ENCODE measurements around the gene MREG.

Gene MREG

DNA sequence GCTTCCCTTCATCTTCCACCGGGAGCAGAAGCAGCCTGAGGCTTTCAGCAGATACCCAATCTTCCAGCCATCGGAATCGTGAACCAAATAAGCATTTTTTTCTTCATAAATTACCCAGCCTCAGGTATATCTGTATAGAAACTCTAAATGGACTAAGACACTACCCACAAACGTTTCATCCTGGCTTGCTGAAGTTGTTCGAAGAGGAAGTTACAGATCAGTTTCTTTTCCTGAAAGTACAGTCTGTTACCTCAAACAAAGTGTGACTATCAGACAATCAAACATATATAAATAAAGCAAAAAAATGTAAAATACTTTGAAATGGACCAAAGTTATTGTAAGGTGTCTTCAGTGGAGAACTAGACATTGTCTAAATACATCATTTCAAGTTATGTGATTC, 97.9 kb downstream of the MREG start:
- DNase-seq: no peak

DNA sequence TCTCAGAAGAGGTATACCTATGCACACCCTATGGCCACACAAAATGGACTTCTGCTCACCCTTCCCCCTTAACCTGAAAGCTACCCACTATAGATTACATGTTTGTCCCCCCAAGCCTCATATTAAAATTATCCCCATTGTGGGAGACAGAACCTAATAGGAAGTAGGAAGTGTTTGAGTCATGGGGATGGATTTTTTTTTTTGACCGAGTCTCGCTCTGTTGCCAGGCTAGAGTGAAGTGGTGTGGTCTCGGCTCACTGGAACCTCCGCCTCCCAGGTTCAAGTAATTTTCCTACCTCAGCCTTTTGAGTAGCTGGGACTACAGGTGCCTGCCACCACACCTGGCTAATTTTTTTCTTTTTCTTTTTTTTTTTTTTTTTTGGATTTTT, 98.6 kb downstream of the MREG start:
- no peak for DNase-seq

GRCh38 chr2:215914054-215914776, 99.1 kb downstream of the MREG start:
- no peak for DNase-seq

DNA sequence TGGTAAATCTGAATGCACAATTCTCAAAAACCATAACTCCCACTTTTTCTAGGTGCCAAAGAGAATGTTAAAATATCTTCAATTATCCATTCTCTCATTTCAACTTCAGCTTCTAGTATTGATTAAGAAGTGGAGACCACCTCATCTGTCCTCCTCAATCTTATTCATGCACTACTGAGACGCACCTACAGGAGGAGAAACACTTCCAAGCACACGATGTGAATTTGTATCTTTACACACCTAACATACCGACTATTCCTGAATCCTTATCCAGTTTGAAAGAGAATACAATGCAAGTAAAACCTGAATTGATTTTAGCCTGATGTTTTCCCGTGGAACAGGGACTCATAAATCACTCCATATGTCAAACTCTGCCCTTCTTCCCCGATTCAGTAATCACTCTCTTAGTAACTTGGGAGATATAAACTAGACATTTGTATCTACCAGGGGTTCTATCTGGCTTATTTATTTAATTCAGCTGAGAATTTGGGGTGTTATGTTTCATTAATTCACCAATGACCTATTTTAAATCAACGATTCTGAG, 101.0 kb downstream of the MREG start:
- DNase-seq: no peak

- no peak for DNase-seq
Observed at GRCh38 chr2:215911301-215912085, 101.9 kb downstream of the MREG start.

GRCh38 chr2:215910180-215910579, 103.2 kb downstream of the MREG start:
- DNase-seq: no peak

DNA sequence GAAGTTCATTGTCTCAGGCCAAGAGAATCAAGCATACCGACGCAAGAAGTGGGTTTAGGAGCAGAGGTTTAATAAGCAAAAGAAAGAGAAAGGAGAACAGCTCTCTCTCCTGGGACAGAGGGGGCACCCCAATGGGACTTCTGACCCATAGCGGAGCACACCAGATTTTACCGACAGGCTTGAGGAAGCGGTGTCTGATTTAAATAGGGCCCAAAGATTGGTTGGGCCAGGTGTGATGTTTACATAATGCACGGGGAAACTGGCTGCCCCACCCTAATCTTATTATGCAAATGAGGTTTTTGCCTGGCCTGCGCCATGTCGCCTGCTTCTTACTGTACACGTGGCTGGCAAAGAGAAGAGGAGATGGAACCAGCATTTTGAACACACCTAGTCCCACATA, 106.2 kb downstream of the MREG start:
- DNase-seq: no peak

DNA sequence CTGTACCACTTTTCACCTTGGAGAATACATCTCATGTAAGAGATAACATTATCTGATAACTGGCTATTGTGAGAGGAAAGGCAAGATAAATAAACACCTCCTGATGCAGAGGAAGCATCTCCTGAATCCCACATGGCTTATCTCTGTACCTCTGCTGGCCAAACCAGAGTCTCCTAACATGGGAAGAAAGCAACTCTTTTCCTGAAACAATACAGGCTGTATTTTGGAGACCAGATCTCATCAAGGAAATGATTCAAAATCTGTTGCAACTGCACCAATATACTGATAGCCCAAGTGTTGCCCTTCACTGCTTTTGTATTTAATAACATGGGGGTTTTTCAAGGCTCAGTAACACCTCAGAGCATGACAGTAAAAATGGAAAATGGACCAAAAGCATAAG, 106.9 kb downstream of the MREG start:
- DNase-seq: no peak

GRCh38 chr2:215905691-215906090, 107.7 kb downstream of the MREG start:
- DNase-seq: no peak

DNA sequence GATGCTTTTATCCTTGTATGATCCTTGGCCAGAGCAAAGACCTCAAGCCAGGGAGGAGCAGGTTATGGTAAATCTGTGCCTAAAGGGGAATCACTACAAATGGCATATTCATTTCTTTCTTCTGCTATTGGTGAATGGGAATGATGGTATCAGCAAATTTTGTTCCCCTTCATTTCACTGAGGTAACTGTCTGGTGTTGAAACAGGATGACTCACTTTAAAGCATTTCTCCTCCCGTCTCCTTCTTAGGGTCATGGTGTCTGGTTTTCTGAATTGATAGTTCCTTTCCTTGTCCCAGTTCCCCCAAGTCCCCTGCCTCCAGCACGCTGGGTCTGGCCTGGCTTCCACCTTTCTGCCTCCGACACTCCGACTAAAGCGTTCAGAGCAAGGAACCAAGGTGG, 109.2 kb downstream of the MREG start:
- DNase-seq: no peak

- DNase-seq: no peak
Observed at GRCh38 chr2:215903203-215903602, 110.1 kb downstream of the MREG start.

- no peak for DNase-seq
Observed at GRCh38 chr2:215901796-215902195, 111.6 kb downstream of the MREG start.

- no peak for DNase-seq
Observed at GRCh38 chr2:215900843-215901242, 112.5 kb downstream of the MREG start.

DNA sequence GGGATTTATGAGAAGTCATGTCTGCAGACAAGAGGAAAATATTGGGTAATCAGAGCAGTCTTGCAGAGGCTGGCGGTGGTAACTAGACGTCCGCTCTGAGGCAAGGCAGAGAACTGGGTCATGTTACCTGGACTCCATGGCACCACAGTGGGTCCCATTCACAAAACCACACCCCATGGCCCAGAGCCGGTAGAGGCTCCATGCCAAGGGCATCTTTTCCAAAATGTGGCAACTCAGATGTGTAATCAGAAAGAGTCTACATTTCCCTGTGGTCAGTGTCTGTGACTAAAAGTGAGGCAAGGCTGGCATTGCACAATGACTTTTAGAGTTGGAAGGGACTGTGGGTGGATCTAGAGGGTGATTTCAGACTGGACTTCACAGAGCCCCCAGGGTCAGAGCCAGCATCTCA, 113.1 kb downstream of the MREG start:
- DNase-seq: no peak

- DNase-seq: no peak
Observed at GRCh38 chr2:215899141-215900074, 113.9 kb downstream of the MREG start.

DNA sequence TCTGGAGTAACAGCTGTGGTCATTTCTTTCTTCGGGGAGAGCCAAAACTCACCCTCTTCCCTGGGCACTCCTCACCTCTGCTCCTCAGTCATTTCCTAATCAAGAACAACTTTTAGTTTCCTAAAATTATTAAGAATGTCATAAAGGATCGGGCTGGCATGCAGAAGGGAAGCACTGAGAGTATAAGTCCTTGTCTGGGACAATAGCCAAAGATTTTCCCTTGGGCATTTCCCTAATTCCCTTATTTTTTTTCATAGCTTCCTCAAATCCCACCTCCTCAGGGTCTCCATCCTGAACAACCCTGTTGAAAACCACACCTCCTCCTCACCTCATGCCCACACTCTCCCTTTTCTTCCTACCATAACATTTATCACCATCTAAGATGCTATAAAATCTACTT, 115.0 kb downstream of the MREG start:
- no peak for DNase-seq

GRCh38 chr2:215896921-215897320, 116.4 kb downstream of the MREG start:
- DNase-seq: no peak

DNA sequence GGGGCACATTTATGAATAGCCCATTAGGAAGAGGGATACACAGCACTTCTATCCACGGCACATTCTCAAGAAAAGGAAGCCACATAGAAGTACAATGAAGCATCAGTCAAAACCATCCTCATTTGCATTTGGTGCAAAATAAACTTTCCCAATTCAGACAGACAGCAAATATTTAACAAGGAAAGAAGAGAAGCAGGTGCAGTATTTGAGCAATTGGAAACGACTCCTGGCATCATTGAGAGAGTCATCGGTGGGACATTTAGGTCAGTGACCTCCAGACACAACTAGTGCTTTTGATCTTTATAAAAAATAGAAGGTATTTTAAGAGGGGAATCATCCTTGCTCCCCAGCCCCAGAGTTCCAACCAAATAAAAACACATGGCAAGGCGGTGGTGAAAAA, 118.0 kb downstream of the MREG start:
- no peak for DNase-seq

All from eye (tissue), 1 donor.